Stimulated activated CD8-positive, alpha-beta memory T cell treated with anti-CD3 and anti-CD28 coated beads, Interleukin-12 subunit alpha, Interleukin-12 subunit beta, amount 100 ng/mL, for 4 hours (primary cell): ENCODE results near the gene CYP26C1.

Experiments used
- DNase-seq: peaks from one replicate; pipeline ENCODE4 v3.0.0-alpha.2; 2020; ENCODE audit warnings: low read depth

The CYP26C1 gene

DNA sequence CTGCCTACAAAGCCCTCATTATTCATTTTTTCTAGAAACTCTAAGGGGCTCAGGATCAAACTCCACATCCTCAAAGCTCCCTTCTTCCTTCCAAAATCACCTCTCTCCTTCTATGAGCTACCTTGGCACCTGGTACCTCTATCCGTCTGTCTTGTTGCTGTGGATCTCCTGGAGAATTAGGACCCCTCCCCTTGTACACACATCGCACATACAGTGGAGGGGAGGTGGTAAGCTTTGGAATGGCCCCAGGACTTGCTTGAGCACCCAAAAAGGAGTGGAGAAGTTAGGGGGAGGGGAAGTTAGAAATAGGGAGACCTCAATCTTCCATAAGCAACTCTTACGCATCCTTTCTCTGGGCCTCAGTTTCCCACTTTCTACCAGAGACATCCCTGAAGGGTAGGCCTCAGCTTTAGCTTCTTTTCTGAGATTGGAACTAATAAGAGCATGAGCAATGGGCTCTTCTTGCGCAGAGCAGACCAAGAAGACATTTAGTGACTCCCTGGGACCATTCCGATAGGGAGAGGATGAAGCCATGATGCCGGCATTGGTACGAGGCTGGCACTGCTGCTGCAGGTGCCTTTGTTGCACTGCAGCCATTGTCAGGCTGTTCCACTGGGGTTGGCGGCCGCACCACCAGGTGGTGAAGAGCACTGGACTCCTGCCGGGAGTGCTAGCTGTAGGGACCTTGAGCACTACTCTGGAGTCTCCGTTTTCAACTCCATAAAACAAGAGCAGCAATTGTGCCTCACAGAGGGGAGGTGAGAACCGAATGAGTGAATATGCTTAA is 4.5 kb downstream of the CYP26C1 start:
- no peak for DNase-seq

- no peak for DNase-seq
Measured at GRCh38 chr10:93065675-93066543, 5.3 kb downstream of the CYP26C1 start.

DNA sequence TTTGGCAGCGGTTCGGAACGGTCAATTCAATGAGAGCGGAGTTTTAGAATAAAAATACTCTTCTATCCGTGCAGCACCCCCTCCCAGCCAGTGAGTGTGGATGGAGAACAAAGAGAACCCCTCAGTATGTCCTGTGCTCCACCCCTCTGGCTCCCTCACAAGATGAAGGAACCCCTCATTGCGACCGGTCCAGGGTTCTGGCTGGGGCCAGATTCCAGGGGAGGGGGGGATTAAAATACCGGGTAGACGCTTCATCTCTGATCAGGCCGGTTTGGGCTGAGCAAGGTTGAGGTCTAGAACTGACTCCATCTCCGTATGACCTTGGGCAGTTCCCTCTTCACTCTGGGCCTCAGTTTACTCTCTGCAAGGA is 5.9 kb downstream of the CYP26C1 start:
- DNase-seq: no peak

DNA sequence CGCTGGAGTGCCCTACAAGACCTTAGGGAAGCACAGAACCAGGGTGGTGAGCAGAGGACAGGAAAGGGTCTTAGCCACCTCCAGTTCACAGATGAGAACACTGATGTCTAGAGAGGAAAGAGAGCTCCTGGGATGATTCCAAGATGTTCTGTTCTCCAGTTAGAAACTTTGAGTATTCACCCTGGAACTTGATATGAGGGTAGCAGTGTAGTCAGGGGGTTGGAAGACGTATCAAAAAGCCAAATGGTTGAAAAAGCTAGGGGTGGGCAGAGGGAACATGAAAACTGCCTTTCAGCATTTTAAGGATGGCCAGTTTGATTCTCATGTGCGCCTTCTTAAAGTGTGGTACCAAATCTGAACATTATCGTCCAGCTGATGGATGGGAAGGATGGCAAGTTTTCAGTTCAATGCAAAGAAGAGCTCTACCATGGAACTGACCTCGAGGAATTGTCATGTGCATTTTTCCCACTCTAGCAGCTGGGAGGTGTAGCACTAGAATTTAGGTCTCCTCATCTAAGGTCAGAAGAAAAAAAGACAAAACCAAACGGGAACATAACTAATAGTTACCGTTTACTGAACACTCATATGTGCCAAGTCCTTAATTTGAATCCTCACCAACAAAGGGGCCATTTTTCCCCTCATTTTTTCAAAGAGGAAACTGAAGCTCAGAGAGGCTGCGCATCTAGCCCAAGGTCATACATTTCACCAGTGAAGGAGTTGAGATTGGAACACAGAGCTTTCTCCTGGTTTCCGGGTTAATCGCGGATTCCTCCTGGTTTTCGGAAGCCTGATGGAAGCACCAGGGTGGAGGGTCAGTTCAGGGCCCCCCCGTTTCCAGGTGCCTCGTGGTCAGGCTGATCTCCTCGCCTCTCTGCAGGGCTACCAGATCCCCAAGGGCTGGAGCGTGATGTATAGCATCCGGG is 7.1 kb downstream of the CYP26C1 start:
- no peak for DNase-seq

DNA sequence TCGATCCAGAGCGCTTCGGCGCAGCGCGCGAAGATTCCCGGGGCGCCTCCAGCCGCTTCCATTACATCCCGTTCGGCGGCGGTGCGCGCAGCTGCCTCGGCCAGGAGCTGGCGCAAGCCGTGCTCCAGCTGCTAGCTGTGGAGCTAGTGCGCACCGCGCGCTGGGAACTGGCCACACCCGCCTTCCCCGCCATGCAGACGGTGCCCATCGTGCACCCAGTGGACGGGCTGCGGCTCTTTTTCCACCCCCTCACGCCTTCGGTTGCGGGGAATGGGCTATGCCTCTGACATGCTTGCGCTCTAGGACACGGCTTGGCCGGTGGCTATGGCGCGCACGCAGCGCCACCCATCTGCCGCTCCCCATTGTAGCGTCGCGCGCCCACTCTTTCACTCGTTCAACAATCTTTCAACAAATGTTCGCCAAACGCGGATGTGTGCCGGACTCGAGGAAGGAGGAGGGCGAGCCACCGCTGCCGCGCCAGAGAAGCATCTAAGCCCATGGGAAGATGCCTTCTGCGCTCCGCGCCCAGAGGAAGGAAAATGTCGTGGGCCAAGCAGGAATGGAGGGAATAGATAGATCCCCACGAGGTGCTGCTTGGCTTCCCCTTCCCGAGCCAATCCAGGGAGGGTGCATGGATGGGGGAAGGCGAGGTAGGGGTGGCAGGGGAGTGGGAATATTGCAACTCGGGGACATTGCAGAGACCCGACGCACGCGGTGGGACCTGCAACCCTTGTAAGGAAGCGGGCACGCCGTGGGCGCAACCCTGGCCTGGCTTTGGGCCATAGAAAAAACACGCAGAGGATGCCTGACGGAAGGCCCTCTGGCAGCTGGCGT is 8.0 kb downstream of the CYP26C1 start:
- DNase-seq: no peak

DNA sequence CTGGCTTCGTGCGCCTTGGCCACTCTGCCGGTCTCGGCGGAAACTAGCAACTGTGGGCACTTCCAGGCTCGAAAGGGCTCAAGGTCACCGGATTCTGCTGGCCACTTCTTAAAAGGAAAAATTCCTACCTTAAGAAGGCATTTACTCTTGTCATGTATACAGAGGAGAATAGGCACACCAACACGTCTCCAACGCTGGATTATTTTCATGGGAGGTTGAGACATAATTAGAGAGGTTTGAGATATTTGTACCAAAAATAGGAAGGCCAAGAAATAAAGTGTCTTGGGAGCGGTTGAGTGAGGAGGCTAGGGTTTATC is 8.6 kb downstream of the CYP26C1 start:
- DNase-seq: no peak

DNA sequence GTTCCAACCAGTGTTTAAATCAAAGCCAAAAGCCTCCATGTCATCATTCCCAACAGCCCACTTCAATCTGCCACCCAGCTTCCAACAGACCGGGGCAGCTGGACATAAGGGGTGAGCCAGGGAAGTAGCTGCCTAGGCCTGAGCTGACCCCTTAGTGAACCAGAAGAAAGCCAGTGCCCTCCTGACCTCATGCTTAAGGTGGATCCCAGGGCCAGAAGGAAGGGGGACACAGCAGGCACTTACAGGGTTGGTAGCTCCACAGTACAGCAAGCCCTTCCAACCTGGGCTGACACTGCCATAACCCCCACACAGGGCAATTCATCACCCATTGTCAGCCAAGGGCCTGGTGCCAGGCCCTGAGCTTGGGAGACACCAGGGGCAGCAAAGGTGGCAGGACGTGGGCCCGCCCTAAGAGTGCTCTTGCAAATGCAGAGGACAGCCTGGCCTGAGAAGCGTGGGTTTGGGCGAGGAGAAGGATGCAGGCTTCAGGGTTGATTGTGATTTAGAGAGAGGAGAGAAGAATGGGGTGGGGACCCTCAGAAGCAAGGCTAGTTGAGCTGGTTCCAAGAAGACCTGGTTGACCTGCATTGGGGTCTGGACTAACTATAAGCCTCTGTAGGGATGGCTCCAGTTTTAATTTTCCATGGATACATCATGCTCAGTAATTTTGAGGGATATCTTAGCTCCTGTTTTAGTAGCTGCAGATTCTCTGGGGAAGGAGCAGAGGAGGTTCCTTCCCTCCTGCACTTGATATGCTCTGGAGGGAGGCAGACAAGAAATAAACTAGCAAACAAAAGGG is 10.0 kb downstream of the CYP26C1 start:
- DNase-seq: no peak

DNA sequence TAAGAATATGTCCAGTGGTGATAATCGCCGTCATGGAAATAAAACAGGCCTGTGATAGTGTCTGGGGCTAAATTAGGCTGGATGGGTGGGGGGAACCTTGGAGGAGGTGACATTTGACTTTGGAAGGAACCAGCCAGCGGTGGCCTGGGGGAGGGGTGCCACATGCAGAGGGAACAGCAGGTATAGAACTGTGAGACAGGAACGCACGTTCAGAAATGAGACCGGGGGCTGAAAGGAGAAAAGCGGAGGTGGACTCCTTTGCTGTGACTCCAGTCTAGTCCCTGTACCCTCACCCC is 10.5 kb downstream of the CYP26C1 start:
- DNase-seq: no peak

DNA sequence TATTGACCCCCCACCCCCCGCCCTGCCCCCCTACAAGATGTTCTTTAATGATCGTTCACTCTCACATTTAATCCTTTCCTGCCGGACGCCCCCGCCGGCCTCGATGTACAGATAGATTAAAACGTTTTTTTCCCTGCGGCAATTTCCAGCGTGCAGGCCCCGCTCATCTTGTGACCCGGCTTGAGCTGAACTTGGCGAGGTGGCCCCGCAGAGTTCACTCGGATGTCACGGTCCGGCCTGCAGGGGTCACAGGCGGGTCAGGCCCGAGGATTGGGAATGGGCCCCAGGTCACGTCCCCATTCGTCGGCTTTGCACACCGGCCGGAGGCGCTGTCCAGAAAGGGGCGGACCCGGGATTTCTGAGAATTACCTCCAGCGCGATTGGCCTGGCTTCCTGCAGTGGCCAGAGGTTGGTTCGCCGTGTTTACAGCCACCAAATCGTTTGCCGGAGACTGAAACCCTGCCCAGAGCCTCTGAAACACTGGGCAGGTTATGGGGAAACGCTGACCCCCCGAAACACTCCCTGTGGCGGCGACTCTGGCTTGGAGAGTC is 11.2 kb downstream of the CYP26C1 start:
- DNase-seq: no peak

- DNase-seq: no peak
Measured at GRCh38 chr10:93072225-93072712, 11.7 kb downstream of the CYP26C1 start.

DNA sequence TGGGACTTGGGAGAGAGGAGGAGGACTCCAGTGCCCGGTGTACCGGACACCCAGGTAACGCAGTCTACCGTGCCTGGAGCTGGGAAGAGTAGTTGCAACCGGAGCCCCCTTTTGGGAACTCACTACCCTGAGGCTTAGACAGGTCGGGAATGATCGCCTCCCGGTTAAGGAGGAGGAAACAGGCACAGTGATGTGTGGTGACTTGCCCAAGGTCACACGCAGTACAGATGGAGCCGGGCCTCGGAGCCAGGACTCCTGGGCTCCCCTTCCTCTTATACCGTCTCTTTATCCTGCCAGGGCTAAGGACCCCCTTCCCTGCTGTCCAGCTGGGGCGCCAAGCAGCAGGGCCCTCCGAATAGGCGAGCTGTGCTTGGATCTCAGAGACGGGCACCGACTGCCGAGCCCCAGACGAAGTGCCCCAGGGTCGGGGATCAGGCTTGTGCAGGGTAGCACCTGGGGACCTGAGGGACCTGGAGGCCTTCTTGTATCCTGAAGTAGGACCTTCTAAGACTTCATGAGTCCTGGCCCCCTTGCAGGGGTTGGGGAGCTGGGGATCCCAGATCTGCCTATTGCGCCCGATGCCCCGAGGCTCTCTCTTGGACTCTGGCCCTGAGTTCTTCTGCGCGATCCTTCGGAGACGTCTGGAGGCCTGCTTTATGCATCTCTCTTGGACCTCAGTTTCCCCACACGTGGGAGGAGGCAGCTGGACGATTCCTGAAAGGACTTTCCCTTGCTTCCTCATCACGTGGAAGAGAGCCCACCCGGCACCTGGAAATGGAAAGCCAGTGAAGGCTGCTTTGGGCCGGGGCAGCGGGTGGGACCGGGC is 12.3 kb downstream of the CYP26C1 start:
- DNase-seq: no peak

- DNase-seq: no peak
Measured at GRCh38 chr10:93073539-93074146, 13.0 kb downstream of the CYP26C1 start, which contains the start of gene CYP26A1. Gene CYP26A1, plus strand, starts transcription at chr10:93073893. Its CDS starts 42 bp downstream, at chr10:93073935.

- no peak for DNase-seq
Measured at GRCh38 chr10:93074147-93074596, 13.6 kb downstream of the CYP26C1 start.

DNA sequence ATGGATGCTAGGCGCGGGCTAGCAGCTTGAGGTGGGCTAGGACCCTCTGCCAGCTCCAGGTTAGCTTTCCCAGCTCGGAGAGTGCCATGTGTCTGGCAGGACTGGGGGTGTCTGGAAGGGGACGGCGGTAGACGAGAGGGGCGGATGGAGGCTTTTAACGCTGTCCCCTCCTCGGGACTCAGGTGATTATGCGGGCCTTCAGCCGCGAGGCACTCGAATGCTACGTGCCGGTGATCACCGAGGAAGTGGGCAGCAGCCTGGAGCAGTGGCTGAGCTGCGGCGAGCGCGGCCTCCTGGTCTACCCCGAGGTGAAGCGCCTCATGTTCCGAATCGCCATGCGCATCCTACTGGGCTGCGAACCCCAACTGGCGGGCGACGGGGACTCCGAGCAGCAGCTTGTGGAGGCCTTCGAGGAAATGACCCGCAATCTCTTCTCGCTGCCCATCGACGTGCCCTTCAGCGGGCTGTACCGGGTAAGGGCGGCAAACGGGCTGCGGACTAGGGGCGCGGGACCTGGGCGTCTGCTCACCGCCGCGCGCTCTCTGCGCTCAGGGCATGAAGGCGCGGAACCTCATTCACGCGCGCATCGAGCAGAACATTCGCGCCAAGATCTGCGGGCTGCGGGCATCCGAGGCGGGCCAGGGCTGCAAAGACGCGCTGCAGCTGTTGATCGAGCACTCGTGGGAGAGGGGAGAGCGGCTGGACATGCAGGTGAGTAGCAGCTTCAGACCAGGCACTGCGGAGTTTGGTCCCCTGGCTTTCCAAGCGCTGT is 14.2 kb downstream of the CYP26C1 start:
- no peak for DNase-seq

GRCh38 chr10:93075369-93076221 is 15.0 kb downstream of the CYP26C1 start:
- DNase-seq: no peak

DNA sequence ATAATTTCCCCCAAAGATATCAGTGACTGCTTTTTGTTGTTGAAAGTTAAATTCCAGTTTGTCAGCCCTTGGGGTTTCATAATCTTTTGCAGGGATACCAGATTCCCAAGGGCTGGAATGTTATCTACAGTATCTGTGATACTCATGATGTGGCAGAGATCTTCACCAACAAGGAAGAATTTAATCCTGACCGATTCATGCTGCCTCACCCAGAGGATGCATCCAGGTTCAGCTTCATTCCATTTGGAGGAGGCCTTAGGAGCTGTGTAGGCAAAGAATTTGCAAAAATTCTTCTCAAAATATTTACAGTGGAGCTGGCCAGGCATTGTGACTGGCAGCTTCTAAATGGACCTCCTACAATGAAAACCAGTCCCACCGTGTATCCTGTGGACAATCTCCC is 16.3 kb downstream of the CYP26C1 start:
- DNase-seq: no peak

- no peak for DNase-seq
Measured at GRCh38 chr10:93077860-93078337, 17.3 kb downstream of the CYP26C1 start.
